Activated T-cell treated with anti-CD3 and anti-CD28 coated beads for 24 hours (primary cell): ENCODE measurements around the gene NRP1.
"Not testable (repeated sequence)": the region's sequence is repeated elsewhere in the genome, so short reads cannot be mapped to it uniquely, and the experiment has no call there.

Source experiments
- DNase-seq: peaks from one replicate; pipeline ENCODE4 v3.0.0-alpha.2; 2020; ENCODE audit warnings: low read depth

Gene NRP1

GRCh38 chr10:33237736-33238624 lies 96.5 kb downstream of the NRP1 start:
- DNase-seq, result no peak

- DNase-seq, result no peak
These were observed 97.6 kb downstream of the NRP1 start for GRCh38 chr10:33236916-33237315.

GRCh38 chr10:33235951-33236350 lies 98.5 kb downstream of the NRP1 start:
- no peak for DNase-seq

GRCh38 chr10:33235251-33235884 lies 99.1 kb downstream of the NRP1 start:
- no peak for DNase-seq

GRCh38 chr10:33234831-33235237 lies 99.6 kb downstream of the NRP1 start:
- no peak for DNase-seq

GRCh38 chr10:33233635-33234034 lies 100.8 kb downstream of the NRP1 start:
- DNase-seq, result no peak

- no peak for DNase-seq
These were observed 101.2 kb downstream of the NRP1 start for GRCh38 chr10:33233221-33233620.

GRCh38 chr10:33231621-33232350 lies 102.7 kb downstream of the NRP1 start:
- DNase-seq, result no peak

- no peak for DNase-seq
These were observed 104.6 kb downstream of the NRP1 start for GRCh38 chr10:33229949-33230267.

GRCh38 chr10:33229252-33229948 lies 105.1 kb downstream of the NRP1 start:
- DNase-seq, result no peak

- no peak for DNase-seq
These were observed 106.0 kb downstream of the NRP1 start for GRCh38 chr10:33228426-33228825.

- DNase-seq, result no peak
These were observed 107.0 kb downstream of the NRP1 start for GRCh38 chr10:33227489-33227888.

GRCh38 chr10:33224251-33224965 lies 110.1 kb downstream of the NRP1 start:
- no peak for DNase-seq

- no peak for DNase-seq
These were observed 111.0 kb downstream of the NRP1 start for GRCh38 chr10:33223326-33224000.

- not testable (repeated sequence) for DNase-seq
These were observed 112.2 kb downstream of the NRP1 start for GRCh38 chr10:33222304-33222703.

GRCh38 chr10:33217854-33218253 lies 116.6 kb downstream of the NRP1 start:
- no peak for DNase-seq

- no peak for DNase-seq
These were observed 117.6 kb downstream of the NRP1 start for GRCh38 chr10:33216661-33217427.

- DNase-seq, result no peak
These were observed 118.8 kb downstream of the NRP1 start for GRCh38 chr10:33215635-33216034.

GRCh38 chr10:33215154-33215553 lies 119.3 kb downstream of the NRP1 start:
- no peak for DNase-seq

GRCh38 chr10:33214174-33214573 lies 120.3 kb downstream of the NRP1 start:
- no peak for DNase-seq
